ENCODE results near the gene GIGYF1. TPM values are rescaled to one million over a fixed set of nuclear protein-coding genes. Genes with fewer than 3 reads are reported as not detected.
A peak's percentile ranks its signal among the peaks of the same experiment; 100 is the strongest.

The GIGYF1 gene
- total and polyA plus RNA-seq, 2 experiments from 2014 or later: 14.0 to 53.2 TPM

DNA sequence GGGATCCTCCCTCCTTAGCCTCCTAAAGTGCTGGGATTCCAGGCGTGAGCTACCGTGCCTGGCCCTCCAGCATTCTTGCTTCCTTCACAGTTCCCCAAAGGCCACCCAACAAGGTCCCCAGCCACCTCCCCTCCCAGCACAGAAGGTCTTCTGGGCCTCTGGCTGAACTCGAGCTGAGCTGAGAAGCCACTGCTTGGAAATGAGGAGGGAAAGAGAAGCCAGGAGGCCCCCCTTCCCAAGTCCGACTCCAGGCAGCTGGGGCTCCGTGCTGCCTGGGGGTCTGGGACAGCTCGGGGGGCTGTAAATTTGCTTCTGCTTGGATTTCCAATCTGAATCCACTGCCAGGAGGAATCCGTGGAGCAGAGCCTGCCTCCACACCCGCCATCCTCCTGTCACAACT is 20.7 kb upstream of the GIGYF1 start:
- Histone ChIP-seq H3K27ac (no peak overlapping the region), H3K9me3 (ENCODE audit: low read depth) (no peaks in the 10 kb centered on the region), H3K36me3 (no peaks in the 10 kb centered on the region), H3K4me1 (ENCODE audit: low read depth) (no peaks in the 10 kb centered on the region), H3K27me3 (peaks cover 5% of the 10 kb centered on the region), H3K4me3 (no peak overlapping the region)
- TF ChIP-seq CTCF (IDR thresholded peaks at IDR 0.05; ENCODE audit: low read depth, low read length): no peak
- no peak for DNase-seq (ENCODE audit: low read depth in 1 of 2, low spot score in 1 of 2)

GRCh38 chr7:100711369-100711768 is 17.3 kb upstream of the GIGYF1 start:
- no peak for TF ChIP-seq CTCF (IDR thresholded peaks at IDR 0.05; ENCODE audit: low read depth, low read length)
- Histone ChIP-seq H3K27ac (no peak overlapping the region), H3K4me3 (no peak overlapping the region), H3K9me3 (ENCODE audit: low read depth) (no peaks in the 10 kb centered on the region), H3K27me3 (no peaks in the 10 kb centered on the region), H3K4me1 (ENCODE audit: low read depth) (peaks cover 5% of the 10 kb centered on the region), H3K36me3 (no peaks in the 10 kb centered on the region)
- no peak for DNase-seq (ENCODE audit: low read depth in 1 of 2, low spot score in 1 of 2)

DNA sequence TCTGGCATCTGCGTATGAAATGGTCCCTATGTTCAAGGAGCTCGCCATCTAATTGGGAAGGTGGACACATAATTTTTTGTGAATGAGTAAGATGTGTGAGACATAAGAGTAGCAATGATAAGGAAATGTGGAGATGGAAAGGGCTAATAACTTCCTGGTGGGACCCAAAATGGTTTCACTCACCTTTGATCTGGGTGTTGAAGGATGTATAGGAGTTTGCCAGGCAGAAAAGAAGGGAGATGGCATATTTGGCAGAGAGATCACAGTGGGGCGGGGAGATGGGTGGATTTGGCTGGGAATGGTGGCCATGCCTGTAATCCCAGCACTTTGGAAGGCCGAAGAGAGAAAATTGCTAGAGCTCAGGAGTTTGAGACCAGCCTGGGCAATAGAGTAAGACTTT is 16.4 kb upstream of the GIGYF1 start:
- Histone ChIP-seq H3K9me3 (ENCODE audit: low read depth) (no peaks in the 10 kb centered on the region), H3K27me3 (no peaks in the 10 kb centered on the region), H3K36me3 (no peaks in the 10 kb centered on the region), H3K4me1 (ENCODE audit: low read depth) (peaks cover 5% of the 10 kb centered on the region), H3K27ac (no peak overlapping the region), H3K4me3 (no peak overlapping the region)
- no peak for DNase-seq (ENCODE audit: low read depth in 1 of 2, low spot score in 1 of 2)
- TF ChIP-seq CTCF (IDR thresholded peaks at IDR 0.05; ENCODE audit: low read depth, low read length): no peak

DNA sequence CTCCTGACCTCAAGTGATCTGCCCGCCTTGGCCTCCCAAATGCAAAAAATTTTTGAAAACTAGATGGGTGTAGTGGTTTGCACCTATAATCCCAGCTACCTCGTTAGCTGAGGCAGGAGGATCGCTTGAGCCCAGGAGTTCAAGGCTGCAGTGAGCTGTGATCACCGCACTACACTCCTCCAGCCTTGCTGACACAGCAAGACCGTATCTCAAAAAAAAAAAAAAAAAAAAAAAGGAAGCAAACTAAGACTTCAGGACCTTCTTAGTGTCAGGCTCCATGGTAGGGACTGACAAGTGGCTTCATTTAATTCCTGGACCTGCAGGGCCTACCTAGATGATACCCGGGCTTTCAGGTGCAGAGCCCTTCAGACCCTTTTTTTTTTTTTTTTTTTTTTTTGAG is 14.3 kb upstream of the GIGYF1 start:
- Histone ChIP-seq H3K9me3 (ENCODE audit: low read depth) (no peaks in the 10 kb centered on the region), H3K4me1 (ENCODE audit: low read depth) (peaks cover 10% of the 10 kb centered on the region), H3K27ac (no peak overlapping the region), H3K36me3 (no peaks in the 10 kb centered on the region), H3K27me3 (no peaks in the 10 kb centered on the region), H3K4me3 (no peak overlapping the region)
- TF ChIP-seq CTCF (IDR thresholded peaks at IDR 0.05; ENCODE audit: low read depth, low read length): no peak
- no peak for DNase-seq (ENCODE audit: low read depth in 1 of 2, low spot score in 1 of 2)

DNA sequence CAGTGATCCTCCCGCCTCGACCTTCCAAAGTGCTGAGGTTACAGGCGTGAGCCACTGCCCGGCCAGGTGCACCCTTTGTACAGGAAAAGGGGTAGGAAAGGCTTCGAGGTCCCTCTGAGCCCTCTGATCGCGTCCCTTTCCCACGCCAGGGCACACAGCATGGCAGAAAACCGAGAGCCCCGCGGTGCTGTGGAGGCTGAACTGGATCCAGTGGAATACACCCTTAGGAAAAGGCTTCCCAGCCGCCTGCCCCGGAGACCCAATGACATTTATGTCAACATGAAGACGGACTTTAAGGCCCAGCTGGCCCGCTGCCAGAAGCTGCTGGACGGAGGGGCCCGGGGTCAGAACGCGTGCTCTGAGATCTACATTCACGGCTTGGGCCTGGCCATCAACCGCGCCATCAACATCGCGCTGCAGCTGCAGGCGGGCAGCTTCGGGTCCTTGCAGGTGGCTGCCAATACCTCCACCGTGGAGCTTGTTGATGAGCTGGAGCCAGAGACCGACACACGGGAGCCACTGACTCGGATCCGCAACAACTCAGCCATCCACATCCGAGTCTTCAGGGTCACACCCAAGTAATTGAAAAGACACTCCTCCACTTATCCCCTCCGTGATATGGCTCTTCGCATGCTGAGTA is 12.7 kb upstream of the GIGYF1 start:
- no peak for TF ChIP-seq CTCF (IDR thresholded peaks at IDR 0.05; ENCODE audit: low read depth, low read length)
- H3K27me3 ChIP-seq: no peaks in the 10 kb centered on the region
- H3K4me3 ChIP-seq: peak overlapping the region; percentile 79
- no peak for DNase-seq (ENCODE audit: low read depth in 1 of 2, low spot score in 1 of 2)
- no peaks in the 10 kb centered on the region for H3K9me3 ChIP-seq (ENCODE audit: low read depth)
- H3K27ac ChIP-seq: no peak overlapping the region
- peaks cover 10% of the 10 kb centered on the region for H3K4me1 ChIP-seq (ENCODE audit: low read depth)
- no peaks in the 10 kb centered on the region for H3K36me3 ChIP-seq
